ENCODE measurements around the gene CELSR1. TPM values are rescaled to one million over a fixed set of nuclear protein-coding genes. Genes with fewer than 3 reads are reported as not detected.

Gene CELSR1
- total and polyA plus RNA-seq, 2 of the 13 experiments (the other 11 are each of a cell fraction or from before 2014, with no cell fraction given) = 0.78 to 1.8 TPM

DNA sequence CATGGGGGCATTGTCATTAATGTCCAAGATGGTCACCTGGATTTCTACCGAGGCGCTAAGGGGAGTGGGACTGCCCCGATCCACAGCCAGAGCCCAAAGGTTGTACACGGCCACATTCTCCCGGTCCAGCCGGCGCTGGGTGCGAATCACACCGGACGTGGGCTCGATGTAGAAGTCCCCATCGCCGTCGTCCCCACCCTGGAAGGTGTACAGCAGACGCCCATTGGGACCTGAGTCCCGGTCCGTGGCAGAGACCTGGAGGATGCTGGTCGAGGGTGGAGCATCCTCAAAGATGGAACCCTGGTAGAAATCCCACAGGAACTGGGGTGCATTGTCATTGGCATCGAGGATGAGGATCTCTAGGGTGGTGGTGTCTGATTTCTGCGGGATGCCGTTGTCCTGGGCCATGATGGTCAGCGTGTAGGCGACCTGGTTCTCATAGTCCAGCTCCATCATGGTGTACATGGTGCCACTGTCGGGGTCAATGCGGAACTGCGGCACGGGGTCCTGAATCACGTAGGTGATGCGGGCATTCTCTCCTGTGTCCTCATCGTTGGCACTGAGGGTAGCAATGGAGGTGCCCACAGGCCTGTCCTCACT, 3.1 kb downstream of the CELSR1 start:
- Histone ChIP-seq H3K36me3 (replicated peaks in 1 of 2; ENCODE audit: control insufficient read depth in 1 of 2, insufficient read depth in 2 of 2, low read length in 2 of 2) (no peaks in the 10 kb centered on the region), H3K4me1 (ENCODE audit: insufficient read depth, low read length) (peaks cover 13% of the 10 kb centered on the region), H3K4me3 (replicated peaks in 1 of 3; ENCODE audit: insufficient read depth in 1 of 3, low read depth in 2 of 3, low read length in 3 of 3) (no peak overlapping the region), H2AFZ (ENCODE audit: low read length) (no peak overlapping the region), H3K4me2 (ENCODE audit: low read depth, low read length) (no peak overlapping the region), H3K27me3 (ENCODE audit: control insufficient read depth in 1 of 2, insufficient read depth in 2 of 2, low read length in 2 of 2) (peaks cover 5 to 28% of the 10 kb centered on the region in 2 experiments), H3K9ac (ENCODE audit: insufficient read depth, low read depth, low read length) (no peak overlapping the region), H3K9me3 (ENCODE audit: low read length) (no peaks in the 10 kb centered on the region), H4K20me1 (ENCODE audit: insufficient read depth, low read length) (no peaks in the 10 kb centered on the region), H3K27ac (ENCODE audit: extremely low read length, insufficient read depth, low read length) (no peak overlapping the region), H3K79me2 (ENCODE audit: insufficient read depth, low read length) (no peaks in the 10 kb centered on the region)
- WGBS (ENCODE audit: low lambda C conversion rate) = 91% methylated on average over 30 of the region's 30 CpGs
- ChIA-PET CTCF (ENCODE audit: low intra/inter-chr PET ratio, low total read pairs) (no interaction called here), POLR2A (no interaction called here)
- no TSS peak for BruUV-seq (replicated peaks)
- FAIRE-seq = no peak
- in situ Hi-C loops (cut with HindIII; ENCODE audit: extremely low pct_ligation_motif_present, low pct_unique_long_range_greater_than_20kb) (loop anchor here (25.0 kb wide), 1 partner anchor 397 kb away; no protein-coding TSS in a partner anchor), intact Hi-C loops (cut with micrococcal nuclease; ENCODE audit: unreplicated experiment) (no loop called here)
- TF ChIP-seq TCF12 (IDR thresholded peaks at IDR 0.05) (no peak), TCF12 (CRISPR knock-in tag; IDR thresholded peaks at IDR 0.05) (no peak), MIER3 (CRISPR knock-in tag; IDR thresholded peaks at IDR 0.05; ENCODE audit: borderline replicate concordance) (no peak), DNMT1 (CRISPR knock-in tag; IDR thresholded peaks at IDR 0.05) (no peak), ZNF562 (CRISPR knock-in tag; IDR thresholded peaks at IDR 0.05; ENCODE audit: borderline replicate concordance) (no peak)
- TF ChIP-seq, protein P1, sequence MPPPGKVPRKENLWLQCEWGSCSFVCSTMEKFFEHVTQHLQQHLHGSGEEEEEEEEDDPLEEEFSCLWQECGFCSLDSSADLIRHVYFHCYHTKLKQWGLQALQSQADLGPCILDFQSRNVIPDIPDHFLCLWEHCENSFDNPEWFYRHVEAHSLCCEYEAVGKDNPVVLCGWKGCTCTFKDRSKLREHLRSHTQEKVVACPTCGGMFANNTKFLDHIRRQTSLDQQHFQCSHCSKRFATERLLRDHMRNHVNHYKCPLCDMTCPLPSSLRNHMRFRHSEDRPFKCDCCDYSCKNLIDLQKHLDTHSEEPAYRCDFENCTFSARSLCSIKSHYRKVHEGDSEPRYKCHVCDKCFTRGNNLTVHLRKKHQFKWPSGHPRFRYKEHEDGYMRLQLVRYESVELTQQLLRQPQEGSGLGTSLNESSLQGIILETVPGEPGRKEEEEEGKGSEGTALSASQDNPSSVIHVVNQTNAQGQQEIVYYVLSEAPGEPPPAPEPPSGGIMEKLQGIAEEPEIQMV (CRISPR knock-in tag; IDR thresholded peaks at IDR 0.05; ENCODE audit: low read depth) = no peak
- no peak for ATAC-seq
- DNase-seq (ENCODE audit: low spot score) = no peak
